ENCODE results near the gene SLC41A2. TPM values are rescaled to one million over a fixed set of nuclear protein-coding genes. Genes with fewer than 3 reads are reported as not detected.
"Not testable (repeated sequence)": the region's sequence is repeated elsewhere in the genome, so short reads cannot be mapped to it uniquely, and the experiment has no call there.

Gene SLC41A2
- total RNA-seq, 6 experiments from 2014 or later, result 6.7 to 9.4 (median 7.6) TPM

DNA sequence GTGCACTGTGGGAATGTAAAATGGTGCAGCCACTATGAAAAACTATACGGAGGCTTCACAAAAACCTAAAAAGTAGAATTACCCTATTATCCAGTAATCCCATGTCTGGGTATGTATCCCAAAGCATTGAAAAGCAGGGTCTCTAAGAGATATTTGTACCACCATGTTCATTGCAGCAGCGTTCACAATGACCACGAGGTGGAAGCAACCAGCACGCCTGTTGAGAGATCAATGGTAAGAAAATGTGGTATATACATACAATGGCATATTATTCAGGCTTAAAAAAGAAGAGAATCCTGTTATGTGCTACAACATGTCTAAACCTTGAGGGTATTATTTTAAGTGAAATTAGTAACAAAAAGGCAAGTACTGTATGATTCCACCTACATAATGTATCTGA lies 27.1 kb upstream of the SLC41A2 start:
- H3K27me3 Mint-ChIP-seq (ENCODE audit: insufficient read depth), result peaks cover 6% of the 10 kb centered on the region
- H3K4me1 Mint-ChIP-seq (ENCODE audit: low read depth), result peaks cover 40% of the 10 kb centered on the region
- H3K36me3 Mint-ChIP-seq (ENCODE audit: low read depth), result peaks cover 16% of the 10 kb centered on the region
- peak overlapping the region; percentile 92; the same call in 1 of the 2 replicates for H3K4me3 Mint-ChIP-seq
- DNase-seq, result no peak
- no peaks in the 10 kb centered on the region for H3K9me3 Mint-ChIP-seq
- no peak overlapping the region for H3K27ac Mint-ChIP-seq
- TF ChIP-seq CTCF (IDR thresholded peaks at IDR 0.05), result peak; percentile 31; the same call in 1 of the 2 replicates

- H3K4me1 Mint-ChIP-seq (ENCODE audit: low read depth), result peaks cover 26% of the 10 kb centered on the region
- H3K9me3 Mint-ChIP-seq; H3K4me3 Mint-ChIP-seq; H3K27ac Mint-ChIP-seq; H3K27me3 Mint-ChIP-seq (ENCODE audit: insufficient read depth); DNase-seq; H3K36me3 Mint-ChIP-seq (ENCODE audit: low read depth): not testable (repeated sequence)
These were observed 19.6 kb upstream of the SLC41A2 start for GRCh38 chr12:104977688-104978087.

- H3K27ac Mint-ChIP-seq, result no peak overlapping the region
- no peak overlapping the region for H3K4me3 Mint-ChIP-seq
- H3K9me3 Mint-ChIP-seq, result no peaks in the 10 kb centered on the region
- peaks cover 26% of the 10 kb centered on the region for H3K4me1 Mint-ChIP-seq (ENCODE audit: low read depth)
- H3K27me3 Mint-ChIP-seq (ENCODE audit: insufficient read depth), result peaks cover 3% of the 10 kb centered on the region; the same call in 1 of the 2 replicates
- peak; percentile 13; the same call in 1 of the 2 replicates for TF ChIP-seq CTCF (IDR thresholded peaks at IDR 0.05)
- DNase-seq, result no peak
- no peaks in the 10 kb centered on the region for H3K36me3 Mint-ChIP-seq (ENCODE audit: low read depth)
These were observed 18.6 kb upstream of the SLC41A2 start for GRCh38 chr12:104976703-104977102.

DNA sequence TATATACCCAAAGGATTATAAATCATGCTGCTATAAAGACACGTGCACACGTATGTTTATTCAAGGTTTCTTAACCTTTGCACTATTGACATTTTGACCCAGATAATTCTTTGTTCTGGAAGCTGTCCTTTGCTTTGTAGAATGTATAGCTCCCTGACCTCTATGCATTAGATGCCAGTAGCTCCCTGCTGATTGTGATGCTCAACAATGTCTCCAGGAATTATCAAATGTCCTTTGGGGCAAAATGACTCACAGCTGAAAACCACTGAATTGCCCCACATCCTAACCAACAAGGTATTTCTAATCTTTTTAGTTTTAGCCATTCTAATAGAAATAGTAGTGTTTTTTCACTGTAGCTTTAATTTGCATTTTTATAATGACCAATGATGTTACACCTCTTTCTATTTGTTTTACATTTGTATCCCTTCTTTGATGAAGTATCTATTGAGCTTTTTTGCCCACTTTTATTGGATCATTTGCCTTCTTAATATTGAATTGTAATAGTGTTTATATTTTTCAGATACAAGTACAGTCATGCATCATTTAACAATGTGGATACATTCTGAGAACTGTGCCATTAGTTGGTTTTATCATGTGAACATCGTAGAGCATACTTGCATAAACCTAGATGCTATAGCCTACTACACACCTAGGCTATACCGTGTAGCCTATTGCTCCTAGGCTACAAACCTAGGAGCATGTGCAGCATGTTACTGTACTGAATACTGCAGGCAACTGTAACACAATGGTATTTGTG lies 17.7 kb upstream of the SLC41A2 start:
- peak overlapping the region; percentile 17; the same call in 1 of the 2 replicates for H3K4me3 Mint-ChIP-seq
- H3K4me1 Mint-ChIP-seq (ENCODE audit: low read depth), result peaks cover 33% of the 10 kb centered on the region
- H3K9me3 Mint-ChIP-seq, result no peaks in the 10 kb centered on the region
- peak; percentile 75 for DNase-seq
- H3K27me3 Mint-ChIP-seq (ENCODE audit: insufficient read depth), result peaks cover 3% of the 10 kb centered on the region; the same call in 1 of the 2 replicates
- no peaks in the 10 kb centered on the region for H3K36me3 Mint-ChIP-seq (ENCODE audit: low read depth)
- no peak for TF ChIP-seq CTCF (IDR thresholded peaks at IDR 0.05)
- peak overlapping the region; percentile 45 for H3K27ac Mint-ChIP-seq

- H3K27me3 Mint-ChIP-seq (ENCODE audit: insufficient read depth), result peaks cover 3% of the 10 kb centered on the region; the same call in 1 of the 2 replicates
- DNase-seq, result peak; percentile 74
- peaks cover 33% of the 10 kb centered on the region for H3K4me1 Mint-ChIP-seq (ENCODE audit: low read depth)
- TF ChIP-seq CTCF (IDR thresholded peaks at IDR 0.05), result no peak
- H3K36me3 Mint-ChIP-seq (ENCODE audit: low read depth), result no peaks in the 10 kb centered on the region
- no peaks in the 10 kb centered on the region for H3K9me3 Mint-ChIP-seq
- no peak overlapping the region for H3K4me3 Mint-ChIP-seq
- H3K27ac Mint-ChIP-seq, result no peak overlapping the region
These were observed 16.7 kb upstream of the SLC41A2 start for GRCh38 chr12:104974626-104975290.

DNA sequence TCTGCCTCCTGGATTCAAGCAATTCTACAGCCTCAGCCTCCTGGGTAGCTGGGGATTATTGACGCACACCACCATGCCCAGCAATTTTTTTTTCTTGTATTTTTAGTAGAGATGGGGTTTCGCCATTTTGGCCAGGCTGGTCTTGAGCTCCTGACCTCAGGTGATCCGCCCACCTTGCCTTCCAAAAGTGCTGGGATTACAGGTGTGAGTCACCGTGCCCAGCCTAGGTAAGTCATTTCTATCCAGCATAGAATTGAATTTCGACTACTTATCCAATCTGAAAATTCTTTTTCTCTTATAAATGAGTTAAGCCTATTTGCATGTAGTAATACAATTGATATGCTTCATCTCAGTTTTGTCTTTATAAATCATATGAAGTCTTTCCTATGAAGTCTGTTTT lies 15.2 kb upstream of the SLC41A2 start:
- H3K4me3 Mint-ChIP-seq, result no peak overlapping the region
- H3K4me1 Mint-ChIP-seq (ENCODE audit: low read depth), result peaks cover 33% of the 10 kb centered on the region
- no peaks in the 10 kb centered on the region for H3K36me3 Mint-ChIP-seq (ENCODE audit: low read depth)
- DNase-seq, result no peak
- no peaks in the 10 kb centered on the region for H3K9me3 Mint-ChIP-seq
- no peak for TF ChIP-seq CTCF (IDR thresholded peaks at IDR 0.05)
- H3K27ac Mint-ChIP-seq, result no peak overlapping the region
- H3K27me3 Mint-ChIP-seq (ENCODE audit: insufficient read depth), result peaks cover 4% of the 10 kb centered on the region; the same call in 1 of the 2 replicates

Measured in HFFc6 (cell line).